ENCODE results near the gene FAM120B.
A peak's percentile ranks its signal among the peaks of the same experiment; 100 is the strongest.
"Not testable (repeated sequence)": the region's sequence is repeated elsewhere in the genome, so short reads cannot be mapped to it uniquely, and the experiment has no call there.

FAM120B gene

DNA sequence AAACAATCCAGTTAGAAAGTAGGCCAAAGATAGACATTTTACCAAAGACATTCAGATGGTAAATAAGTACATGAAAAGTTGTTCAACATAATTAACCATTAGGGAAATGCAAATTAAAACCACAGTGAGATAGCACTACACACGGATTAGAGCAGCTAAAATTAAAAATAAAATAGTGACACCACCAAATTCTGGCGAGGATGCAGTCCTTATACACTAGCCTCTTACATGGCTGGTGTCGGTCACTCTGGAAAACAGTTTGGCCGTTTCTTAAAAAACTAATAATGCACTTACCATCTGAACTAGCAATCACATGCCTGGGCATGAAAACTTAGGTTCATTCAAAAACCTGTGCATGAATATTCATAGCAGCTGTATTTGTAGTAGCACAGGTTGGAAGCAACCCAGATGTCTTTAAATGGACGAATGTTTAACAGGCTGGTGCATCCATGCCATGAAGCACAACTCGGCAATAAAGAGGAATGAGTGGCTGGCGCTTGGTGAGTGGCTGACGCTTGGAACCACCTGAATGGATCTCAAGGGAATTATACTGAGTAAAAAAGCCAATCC is 77.0 kb downstream of the FAM120B start:
- no peak for DNase-seq (ENCODE audit: low spot score)

GRCh38 chr6:170385506-170385905 is 78.9 kb downstream of the FAM120B start:
- DNase-seq (ENCODE audit: low spot score): no peak

DNA sequence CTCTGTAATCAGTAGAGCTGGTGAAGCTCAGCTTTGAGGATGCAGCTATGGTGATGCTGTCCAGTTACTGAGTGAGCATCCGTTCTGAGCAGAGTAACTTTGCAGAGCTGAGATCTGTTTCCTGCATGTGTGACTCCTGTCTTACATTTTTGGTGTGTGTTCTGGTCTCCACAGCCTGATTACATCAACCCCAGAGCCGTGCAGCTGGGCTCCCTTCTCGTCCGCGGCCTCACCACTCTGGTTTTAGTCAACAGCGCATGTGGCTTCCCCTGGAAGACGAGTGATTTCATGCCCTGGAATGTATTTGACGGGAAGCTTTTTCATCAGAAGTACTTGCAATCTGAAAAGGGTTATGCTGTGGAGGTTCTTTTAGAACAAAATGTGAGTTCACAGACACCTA is 81.6 kb downstream of the FAM120B start:
- DNase-seq (ENCODE audit: low spot score): no peak

- DNase-seq (ENCODE audit: low spot score): no peak
These were observed 86.5 kb downstream of the FAM120B start for GRCh38 chr6:170393033-170393432.

DNA sequence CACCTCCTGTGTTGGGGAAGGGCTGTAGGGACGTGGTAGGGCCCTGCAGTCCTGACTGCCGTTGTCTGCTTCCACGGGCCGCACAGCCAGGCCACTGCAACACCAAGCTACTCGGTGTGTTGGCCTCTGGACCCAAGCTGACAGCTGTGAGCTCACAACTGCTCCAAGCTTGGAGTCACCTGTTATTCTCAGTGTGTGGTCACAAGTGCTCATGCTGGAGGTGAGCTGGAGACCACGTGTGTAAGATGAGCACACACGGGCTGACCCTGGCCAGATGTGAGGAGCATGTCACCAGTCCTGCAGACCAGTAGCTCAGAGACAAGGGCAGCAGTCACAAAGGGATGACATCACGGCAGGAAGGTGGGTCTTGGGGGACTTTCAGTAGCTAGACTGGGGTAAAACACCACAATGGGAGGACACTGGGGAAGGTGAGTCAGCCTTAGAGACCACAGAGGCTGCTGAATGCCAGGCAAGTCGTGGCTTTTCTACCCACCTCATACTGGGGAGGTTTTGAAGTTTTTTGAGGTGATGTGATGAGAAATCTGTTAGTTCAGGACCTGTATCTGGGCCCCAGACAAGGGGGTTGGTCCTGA is 87.3 kb downstream of the FAM120B start:
- no peak for DNase-seq (ENCODE audit: low spot score)

DNA sequence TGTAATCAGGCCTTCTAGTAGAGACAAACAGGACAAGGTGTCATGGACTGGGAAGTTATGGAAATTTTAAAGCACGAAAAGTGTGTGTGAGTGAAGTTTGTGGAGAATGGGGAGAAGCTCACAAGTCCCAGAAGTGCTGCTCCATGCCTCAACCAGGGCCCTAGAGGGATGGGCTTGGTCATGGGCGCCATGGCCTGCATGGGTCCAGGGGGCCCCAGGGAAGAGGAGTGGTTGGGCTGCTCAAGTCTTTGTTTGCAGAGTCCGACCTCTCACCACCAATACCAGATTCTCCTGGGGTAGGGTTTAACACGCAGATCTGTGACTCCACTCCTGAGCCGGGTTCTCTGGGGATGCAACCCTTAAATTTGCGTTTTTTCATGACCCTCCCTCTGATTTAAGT is 88.4 kb downstream of the FAM120B start:
- DNase-seq (ENCODE audit: low spot score): no peak

- not testable (repeated sequence) for DNase-seq (ENCODE audit: low spot score)
These were observed 92.3 kb downstream of the FAM120B start for GRCh38 chr6:170398743-170399369.

- DNase-seq (ENCODE audit: low spot score): not testable (repeated sequence)
These were observed 93.5 kb downstream of the FAM120B start for GRCh38 chr6:170399955-170400558.

DNA sequence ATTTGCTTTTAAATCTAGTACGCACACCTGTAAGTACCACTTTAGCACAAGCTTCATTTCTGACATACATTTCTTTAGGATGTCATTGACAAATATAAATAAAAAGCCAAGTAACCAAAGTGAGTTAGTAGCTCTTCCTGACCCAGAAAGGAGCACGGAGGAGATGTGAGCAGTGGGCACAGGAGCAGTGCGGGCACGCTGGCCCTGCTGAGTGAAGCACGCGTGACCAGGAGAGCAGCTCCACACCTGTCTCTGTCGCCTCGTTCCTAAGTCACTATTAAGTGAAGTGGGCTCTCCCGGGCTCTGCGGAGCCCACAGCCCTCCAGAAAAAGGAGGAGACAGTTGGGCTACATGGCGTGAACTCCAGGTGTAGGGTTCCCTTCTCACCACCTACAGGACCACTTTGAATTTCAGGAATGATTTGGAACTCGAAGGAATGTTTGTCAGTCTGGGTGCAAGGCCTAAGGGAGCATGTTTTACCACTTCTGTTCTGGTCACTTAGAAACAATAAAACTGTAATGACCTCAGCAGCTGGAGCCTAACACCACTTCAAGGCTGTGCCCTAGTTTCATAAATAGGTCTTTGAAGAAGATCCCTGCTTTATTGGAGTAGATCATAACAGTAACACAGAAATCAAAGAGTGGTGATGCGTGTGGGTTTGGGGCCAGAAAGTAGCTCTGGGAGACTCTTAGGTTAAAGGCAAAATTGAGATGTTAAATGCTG is 95.9 kb downstream of the FAM120B start:
- DNase-seq (ENCODE audit: low spot score): no peak

DNA sequence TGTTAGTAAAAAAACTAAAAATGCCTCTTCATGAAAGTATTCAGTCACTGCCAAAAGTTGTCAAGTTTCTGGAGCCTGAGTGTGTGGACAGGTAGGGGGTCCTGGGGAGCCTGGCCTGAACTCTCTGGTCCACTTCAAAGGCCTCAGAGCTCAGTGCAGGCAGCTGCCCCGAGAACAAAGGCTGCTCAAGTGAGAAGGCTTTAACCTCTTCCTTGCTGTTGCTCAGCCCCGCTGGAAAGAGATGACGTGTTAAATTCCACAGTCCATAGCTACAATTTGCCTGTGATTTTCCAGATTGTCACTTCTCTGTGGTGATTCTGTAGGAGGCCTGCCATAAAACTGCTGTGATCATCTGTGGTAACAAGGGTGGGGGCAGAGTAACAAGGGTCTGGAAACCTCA is 96.9 kb downstream of the FAM120B start:
- no peak for DNase-seq (ENCODE audit: low spot score)

DNA sequence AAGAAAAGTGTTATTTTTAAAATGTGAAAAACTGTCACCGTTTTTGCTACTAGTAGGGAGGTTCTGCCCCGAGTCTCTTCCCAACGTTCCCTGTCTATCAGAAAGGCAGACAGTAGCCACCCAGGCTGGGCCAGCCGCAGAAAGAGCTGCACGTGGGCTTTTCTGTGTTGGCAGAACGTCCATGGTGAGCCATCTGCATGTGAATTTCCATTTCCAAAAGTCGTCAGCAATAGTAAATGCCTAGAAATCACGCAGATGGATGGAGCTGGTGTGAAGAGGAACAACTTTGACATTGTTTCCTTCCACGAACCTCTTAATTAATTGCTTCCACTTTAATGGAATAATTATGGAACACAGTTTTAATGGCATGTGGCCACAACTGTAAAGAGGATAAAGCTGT is 97.5 kb downstream of the FAM120B start:
- no peak for DNase-seq (ENCODE audit: low spot score)

GRCh38 chr6:170404697-170405096 is 98.1 kb downstream of the FAM120B start:
- no peak for DNase-seq (ENCODE audit: low spot score)

DNA sequence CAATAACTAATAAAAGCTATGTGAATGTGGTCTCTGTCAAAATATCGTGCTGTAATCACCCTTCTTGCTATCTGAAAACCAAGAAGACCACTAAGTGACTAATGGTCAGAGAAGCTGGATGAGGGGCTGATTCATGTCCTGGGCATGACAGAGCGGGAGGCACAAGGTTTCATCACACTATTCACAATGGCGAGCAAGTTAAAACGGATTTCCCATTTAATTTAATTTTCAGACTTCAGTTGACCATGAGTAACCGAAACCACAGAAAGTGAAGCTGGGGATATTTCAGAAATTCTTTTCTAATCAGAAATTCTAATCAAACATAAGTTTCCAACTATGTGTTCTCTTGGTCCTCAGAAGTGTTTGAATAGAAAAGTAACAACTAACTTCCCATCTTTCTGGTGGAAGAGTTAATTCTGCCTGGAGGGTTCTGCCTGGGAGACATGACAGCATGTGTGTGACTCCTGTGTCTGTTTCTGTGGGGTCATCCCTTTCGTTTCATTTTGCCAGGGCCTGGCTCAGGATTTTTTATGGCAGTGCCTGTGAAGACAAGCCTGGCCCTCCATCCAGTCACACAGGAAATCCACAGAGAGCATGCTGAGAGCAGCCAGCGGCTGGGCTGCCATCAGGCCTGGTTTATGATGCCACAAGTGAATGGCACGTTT is 98.9 kb downstream of the FAM120B start:
- peak; percentile 90 for DNase-seq (ENCODE audit: low spot score)

GRCh38 chr6:170407200-170407599 is 100.6 kb downstream of the FAM120B start:
- no peak for DNase-seq (ENCODE audit: low spot score)

DNA sequence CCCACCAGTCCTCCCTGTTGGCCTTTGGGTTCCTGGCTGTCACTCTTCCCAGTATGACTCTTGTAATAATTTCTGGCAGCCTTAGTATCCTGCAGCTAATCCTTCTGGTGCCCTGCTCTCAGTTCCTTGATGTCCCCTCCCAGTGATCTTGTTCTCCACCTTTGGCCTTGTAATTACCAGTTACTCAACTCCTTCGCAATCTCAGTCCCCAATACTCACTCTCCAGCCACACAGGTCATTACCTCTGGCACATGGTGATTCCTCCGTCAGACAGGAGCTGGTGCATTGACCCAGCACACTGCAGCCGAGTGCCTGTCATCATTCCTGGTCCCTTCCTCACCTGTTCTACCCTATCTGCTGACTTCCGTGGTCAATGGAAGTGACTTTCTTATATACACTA is 101.4 kb downstream of the FAM120B start:
- DNase-seq (ENCODE audit: low spot score): no peak

- DNase-seq (ENCODE audit: low spot score): not testable (repeated sequence)
These were observed 103.2 kb downstream of the FAM120B start for GRCh38 chr6:170409746-170410145.

DNA sequence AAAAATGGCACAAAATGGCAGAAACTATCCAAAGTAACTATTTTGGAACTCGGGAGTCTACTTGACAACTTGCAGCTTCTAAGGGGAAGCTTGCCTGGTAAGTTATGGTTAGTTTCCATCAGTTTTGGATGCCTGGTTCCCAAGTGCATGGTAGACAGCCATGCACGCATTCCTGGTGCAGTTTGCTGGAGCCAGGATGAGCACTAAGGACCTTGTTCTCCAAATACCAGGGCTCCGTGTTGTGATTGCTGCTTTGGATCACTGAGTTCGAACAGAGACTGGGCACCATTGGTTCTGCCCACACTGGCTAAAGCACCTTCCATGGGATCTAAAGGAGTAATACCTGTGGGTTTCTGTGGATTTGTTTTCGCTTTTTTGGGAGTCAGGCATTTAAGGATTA is 103.7 kb downstream of the FAM120B start:
- no peak for DNase-seq (ENCODE audit: low spot score)

DNA sequence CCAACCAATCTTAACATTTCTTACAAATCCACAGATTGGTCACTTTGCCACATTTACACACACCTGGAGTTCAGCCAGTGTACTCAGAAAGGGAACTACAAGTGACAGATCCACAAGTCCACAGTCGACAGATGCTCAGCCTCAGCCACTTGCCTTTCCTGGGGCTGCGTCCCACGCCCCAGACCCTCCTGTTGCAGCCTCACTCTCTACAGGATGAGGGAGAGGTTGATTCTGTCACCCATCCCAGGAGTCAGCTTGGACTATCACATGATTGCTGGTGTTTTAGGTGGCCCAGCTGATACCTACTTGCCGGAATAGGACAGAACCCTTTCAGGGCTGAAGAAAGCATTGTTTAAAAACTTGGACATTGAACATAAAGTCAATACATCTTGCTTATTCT is 108.8 kb downstream of the FAM120B start:
- no peak for DNase-seq (ENCODE audit: low spot score)

DNA sequence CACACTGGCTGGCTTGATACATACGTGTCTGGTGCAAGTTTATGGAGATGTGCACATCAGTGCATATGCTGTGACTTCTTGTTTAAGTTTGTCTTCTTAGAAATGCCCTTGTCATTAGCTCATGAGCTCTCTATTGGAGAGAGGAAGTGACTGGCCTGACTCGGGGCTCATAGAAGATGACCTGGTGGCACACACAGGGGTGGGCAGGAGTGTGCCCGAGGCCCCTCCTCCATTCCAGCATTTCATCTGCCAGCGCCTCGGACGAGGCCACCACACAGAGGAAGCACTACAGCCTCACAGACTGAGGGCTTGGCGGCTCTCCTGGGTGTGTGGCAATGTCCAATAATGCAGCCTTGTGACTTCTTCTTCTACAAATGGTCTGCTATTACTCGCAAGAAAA is 109.7 kb downstream of the FAM120B start:
- no peak for DNase-seq (ENCODE audit: low spot score)

GRCh38 chr6:170416959-170417606 is 110.5 kb downstream of the FAM120B start:
- no peak for DNase-seq (ENCODE audit: low spot score)

DNA sequence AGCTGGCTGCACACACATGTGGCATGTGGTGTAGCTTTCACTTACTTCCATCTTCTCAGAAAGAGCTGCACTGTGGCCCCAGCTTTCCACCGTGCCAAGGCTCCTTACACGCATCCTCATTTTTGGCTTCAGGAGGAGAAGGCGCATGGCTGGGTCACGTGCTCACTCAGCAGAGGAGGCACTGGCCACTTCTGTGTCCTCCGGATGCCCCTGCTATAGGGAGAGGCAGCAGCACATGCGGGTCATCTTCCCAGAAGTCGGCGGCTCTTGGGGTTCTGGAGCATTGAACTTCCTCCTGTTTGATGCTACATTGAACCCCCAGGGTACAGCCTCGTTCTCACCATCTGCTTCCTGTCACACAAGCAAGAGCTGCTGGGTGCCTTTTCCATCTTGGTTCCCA is 111.3 kb downstream of the FAM120B start:
- DNase-seq (ENCODE audit: low spot score): no peak

GRCh38 chr6:170420283-170420682 is 113.7 kb downstream of the FAM120B start:
- no peak for DNase-seq (ENCODE audit: low spot score)

All from hepatic stellate cell (primary cell).